ENCODE results near the gene TRAF2.
A peak's percentile ranks its signal among the peaks of the same experiment; 100 is the strongest.

- TF ChIP-seq REST (IDR thresholded peaks at IDR 0.05) (no peak), CTCF (IDR thresholded peaks at IDR 0.05; ENCODE audit: low read depth, low read length, missing input control) (no peak), JUND (IDR thresholded peaks at IDR 0.05) (no peak), TAF1 (conservative IDR thresholded peaks at IDR 0.05) (no peak), RAD21 (IDR thresholded peaks at IDR 0.05) (peak in 1 of 2 donors; percentile 2), HNF4G (IDR thresholded peaks at IDR 0.05) (no peak), MAX (IDR thresholded peaks at IDR 0.05) (no peak), EGR1 (IDR thresholded peaks at IDR 0.05; ENCODE audit: low read depth in 2 of 2) (no peak), YY1 (IDR thresholded peaks at IDR 0.05) (no peak)
Measured at GRCh38 chr9:136886610-136887597, 588 bp downstream of the TRAF2 start.
